Cardiac muscle cell (in vitro differentiated cells and primary cell): ENCODE results near the gene TM4SF1. TPM values are rescaled to one million over a fixed set of nuclear protein-coding genes. Genes with fewer than 3 reads are reported as not detected.

Source experiments
- DNase-seq, 2 donors: peaks; one replicate each; pipeline versions ENCODE4 v3.0.0 to v3.0.0-alpha.2; 2010 to 2017; ENCODE audit warnings: low read depth in 1 of 2, low spot score in 1 of 2
- H3K27ac ChIP-seq: fragments of 200-600 bp; sonication (generic); 2 replicates; pipeline ENCODE4 v1.5.1; 2016
- H3K27me3 ChIP-seq: fragments of 200-600 bp; sonication (generic); 2 replicates; pipeline ENCODE4 v1.6.0; 2016; ENCODE audit warnings: control low read depth
- H3K36me3 ChIP-seq: fragments of 200-600 bp; sonication (generic); 2 replicates; pipeline ENCODE4 v1.5.1; 2016; ENCODE audit warnings: control low read depth
- H3K4me1 ChIP-seq: fragments of 200-600 bp; sonication (generic); 2 replicates; pipeline ENCODE4 v1.8.1; 2017; ENCODE audit warnings: low read depth, mild to moderate bottlenecking, mixed run types
- H3K4me3 ChIP-seq: fragments of 200-600 bp; sonication (generic); 2 replicates; pipeline ENCODE4 v1.5.1; 2016; ENCODE audit warnings: mild to moderate bottlenecking
- H3K9me3 ChIP-seq: fragments of 200-600 bp; sonication (generic); 2 replicates; pipeline ENCODE4 v1.5.1; 2017; ENCODE audit warnings: low read depth, mild to moderate bottlenecking, control low read depth
- CTCF ChIP-seq: IDR thresholded peaks from 2 replicates; pipeline ENCODE4 v1.5.1; 2012; ENCODE audit warnings: low read depth, mild to moderate bottlenecking, low read length
- polyA plus RNA-seq: library from polyadenylated mRNA; unstranded; fragments of >200 nt; fragmentation: Nextera tagmentation; extraction: Ambion mirVana; gene quantifications from 2 replicates; pipeline ENCODE4 v1.2.1, GENCODE V29; 2016
- total RNA-seq: library from RNA; depleted of rRNA; stranded (reverse); fragments of >200 nt; gene quantifications from 2 replicates; pipeline ENCODE4 v1.2.3, GENCODE V29; 2016

Gene TM4SF1
- total RNA-seq: 0.80 and 3.1 TPM in 2 replicates
- 1.7 and 4.3 TPM in 2 replicates for polyA plus RNA-seq

- peak in 1 of 2 donors; percentile 97 for DNase-seq
- H3K4me3 ChIP-seq: no peak within 1 kb of the TSS
Observed at GRCh38 chr3:149377408-149378364, at the start of gene TM4SF1. Gene TM4SF1, minus strand, starts transcription at chr3:149377649. Its CDS starts 102 bp downstream, at chr3:149377547.

GRCh38 chr3:149426325-149426724 is 48.9 kb upstream of the TM4SF1 start:
- DNase-seq: no peak
- no peaks in the 10 kb centered on the region for H3K36me3 ChIP-seq
- H3K27ac ChIP-seq: no peak overlapping the region

More at GRCh38 chr3:149377408-149378364, at the start of gene TM4SF1:
- Histone ChIP-seq H3K9me3 (no peaks in the 10 kb centered on the region), H3K27me3 (no peaks in the 10 kb centered on the region), H3K36me3 (no peaks in the 10 kb centered on the region), H3K27ac (no peak within 1 kb of the TSS), H3K4me1 (no peaks in the 10 kb centered on the region)
- TF ChIP-seq CTCF: no peak

GRCh38 chr3:149424918-149425317 is 47.5 kb upstream of the TM4SF1 start:
- no peaks in the 10 kb centered on the region for H3K4me1 ChIP-seq
- no peak for TF ChIP-seq CTCF
- no peak overlapping the region for H3K4me3 ChIP-seq
- DNase-seq: no peak
- H3K9me3 ChIP-seq: no peaks in the 10 kb centered on the region
- no peaks in the 10 kb centered on the region for H3K27me3 ChIP-seq
- H3K36me3 ChIP-seq: no peaks in the 10 kb centered on the region
- H3K27ac ChIP-seq: no peak overlapping the region

More at GRCh38 chr3:149426325-149426724, 48.9 kb upstream of the TM4SF1 start:
- no peak overlapping the region for H3K4me3 ChIP-seq
- H3K9me3 ChIP-seq: no peaks in the 10 kb centered on the region
- H3K27me3 ChIP-seq: no peaks in the 10 kb centered on the region
- H3K4me1 ChIP-seq: no peaks in the 10 kb centered on the region
- no peak for TF ChIP-seq CTCF

- DNase-seq: no peak
- TF ChIP-seq CTCF: no peak
- no peaks in the 10 kb centered on the region for H3K9me3 ChIP-seq
- no peak overlapping the region for H3K27ac ChIP-seq
- no peaks in the 10 kb centered on the region for H3K36me3 ChIP-seq
- no peak overlapping the region for H3K4me3 ChIP-seq
- no peaks in the 10 kb centered on the region for H3K27me3 ChIP-seq
- H3K4me1 ChIP-seq: no peaks in the 10 kb centered on the region
Observed at GRCh38 chr3:149421764-149422163, 44.3 kb upstream of the TM4SF1 start.

GRCh38 chr3:149419816-149420215 is 42.4 kb upstream of the TM4SF1 start:
- Histone ChIP-seq H3K9me3 (no peaks in the 10 kb centered on the region), H3K27me3 (no peaks in the 10 kb centered on the region), H3K4me1 (no peaks in the 10 kb centered on the region), H3K36me3 (no peaks in the 10 kb centered on the region), H3K4me3 (no peak overlapping the region), H3K27ac (no peak overlapping the region)
- no peak for TF ChIP-seq CTCF
- DNase-seq: no peak
